PFSK-1 (cell line): ENCODE results near the gene GNB5.

Source experiments
- FOXP2 ChIP-seq: optimal IDR thresholded peaks from 2 replicates; pipeline ENCODE3; 2011; ENCODE audit warnings: borderline replicate concordance, control low read depth, inconsistent platforms; ENCODE audit not compliant: insufficient read depth; ENCODE audit errors: extremely low read length, extremely low read depth
- POLR2AphosphoS5 ChIP-seq: IDR thresholded peaks from 2 replicates; pipeline ENCODE4 v1.6.1; 2012; ENCODE audit warnings: low read depth, mild to moderate bottlenecking, control low read depth, low read length, moderate library complexity
- REST ChIP-seq, 2 experiments: IDR thresholded peaks; 2 replicates each; pipeline versions ENCODE4 v1.6.1 to v1.8.0; 2011 to 2012; ENCODE audit warnings: low read depth in 2 of 2, low read length in 2 of 2, control low read depth in 1 of 2, inconsistent platforms in 1 of 2, mild to moderate bottlenecking in 1 of 2, moderate library complexity in 1 of 2; ENCODE audit not compliant: insufficient read depth in 1 of 2
- SIN3A ChIP-seq: IDR thresholded peaks from 2 replicates; pipeline ENCODE4 v1.6.1; 2012; ENCODE audit warnings: mild to moderate bottlenecking, low read length, moderate library complexity, borderline replicate concordance; ENCODE audit not compliant: insufficient read depth
- TAF1 ChIP-seq: IDR thresholded peaks from 2 replicates; pipeline ENCODE4 v1.6.1; 2012; ENCODE audit warnings: low read length, control low read depth, borderline replicate concordance; ENCODE audit not compliant: insufficient read depth

The GNB5 gene

GRCh38 chr15:52134502-52135144 lies 56.6 kb downstream of the GNB5 start:
- TF ChIP-seq POLR2AphosphoS5 (no peak), TAF1 (no peak), REST (IDR thresholded peaks at IDR 0.05; ENCODE audit: insufficient read depth in 1 of 2, low read depth in 2 of 2, low read length in 2 of 2) (no peak), SIN3A (no peak), FOXP2 (no peak)

GRCh38 chr15:52133510-52134220 lies 57.5 kb downstream of the GNB5 start:
- TF ChIP-seq POLR2AphosphoS5 (no peak), TAF1 (no peak), SIN3A (no peak), FOXP2 (no peak), REST (IDR thresholded peaks at IDR 0.05; ENCODE audit: insufficient read depth in 1 of 2, low read depth in 2 of 2, low read length in 2 of 2) (no peak)

- TF ChIP-seq POLR2AphosphoS5 = no peak
- TF ChIP-seq TAF1 = no peak
- TF ChIP-seq SIN3A = no peak
- no peak for TF ChIP-seq REST (IDR thresholded peaks at IDR 0.05; ENCODE audit: insufficient read depth in 1 of 2, low read depth in 2 of 2, low read length in 2 of 2)
- TF ChIP-seq FOXP2 = no peak
Observed at GRCh38 chr15:52132066-52132465, 59.1 kb downstream of the GNB5 start.

- TF ChIP-seq SIN3A (no peak), POLR2AphosphoS5 (no peak), TAF1 (no peak), FOXP2 (no peak), REST (IDR thresholded peaks at IDR 0.05; ENCODE audit: insufficient read depth in 1 of 2, low read depth in 2 of 2, low read length in 2 of 2) (no peak)
Observed at GRCh38 chr15:52128568-52128967, 62.6 kb downstream of the GNB5 start.
